ENCODE measurements around the gene PCDH19.
"Not testable (repeated sequence)": the region's sequence is repeated elsewhere in the genome, so short reads cannot be mapped to it uniquely, and the experiment has no call there.

PCDH19 gene

DNA sequence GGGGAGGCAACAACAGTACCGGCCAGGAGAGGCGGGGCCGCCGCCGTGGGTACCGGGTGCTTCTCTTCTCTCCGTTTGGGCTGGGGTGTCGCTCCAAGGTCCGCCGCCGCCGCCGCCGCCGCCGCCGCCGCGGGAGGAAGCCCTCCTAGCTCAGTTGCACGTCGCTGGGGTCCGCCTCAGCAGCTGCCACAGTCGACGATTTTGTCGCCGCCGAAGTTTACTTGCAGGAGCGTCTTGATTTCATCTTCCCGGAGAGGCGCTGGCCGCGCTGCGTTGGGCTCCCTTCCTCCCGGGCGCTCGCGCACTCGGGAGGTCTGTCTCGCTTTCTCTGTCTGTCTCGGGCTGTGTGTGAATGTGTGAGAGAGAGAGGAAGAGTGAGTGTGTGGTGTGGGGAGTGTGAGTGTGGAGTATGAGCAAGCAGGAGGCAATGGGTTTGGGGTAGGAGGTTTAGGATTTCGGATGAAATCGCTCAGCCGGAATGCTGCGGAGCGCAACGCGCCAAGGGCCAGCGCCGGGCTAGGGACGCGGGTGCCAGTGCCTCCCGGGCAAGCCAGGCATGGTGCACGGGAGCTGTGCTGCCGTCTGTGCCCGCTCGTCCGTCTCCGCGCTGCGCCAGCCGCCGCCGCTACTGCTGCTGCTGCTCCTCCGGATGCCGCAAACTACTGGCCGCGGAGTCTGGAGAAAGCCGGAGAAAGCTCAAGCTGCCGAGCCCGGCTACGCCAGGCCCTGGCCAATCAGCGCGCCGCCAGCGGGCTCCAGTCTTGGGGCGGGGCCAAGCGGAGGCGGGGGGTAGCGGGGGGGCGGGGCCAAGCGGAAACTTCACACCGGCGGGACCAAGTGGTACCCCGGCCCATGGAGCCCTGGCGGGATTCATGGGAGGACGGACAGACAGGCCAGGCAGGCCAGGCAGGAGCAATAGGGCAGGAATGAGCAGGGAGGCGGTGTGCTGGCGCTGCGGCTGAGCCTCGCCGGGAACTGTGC is at the start of gene PCDH19:
Gene PCDH19, minus strand, starts transcription at position 664 of the 981 bp plus-strand sequence. CDS start 1,676 bp downstream, outside the sequence.
- DNase-seq (ENCODE audit: insufficient read length, low spot score) (no peak), FAIRE-seq (no peak)
- TF ChIP-seq POLR2A (IDR thresholded peaks at IDR 0.05; ENCODE audit: low read depth, low read length) = 0 out of 2 replicates have a peak, but pooled peaks have one; percentile 20

- DNase-seq (ENCODE audit: insufficient read length, low spot score) (no peak), FAIRE-seq (no peak)
- TF ChIP-seq POLR2A (IDR thresholded peaks at IDR 0.05; ENCODE audit: low read depth, low read length) = no peak
These were observed 39.9 kb upstream of the PCDH19 start for GRCh38 chrX:100449696-100450608.

- FAIRE-seq = no peak
- TF ChIP-seq POLR2A (IDR thresholded peaks at IDR 0.05; ENCODE audit: low read depth, low read length) = no peak
- DNase-seq (ENCODE audit: insufficient read length, low spot score) = peak; percentile 26
These were observed 37.8 kb upstream of the PCDH19 start for GRCh38 chrX:100447655-100448397.

DNA sequence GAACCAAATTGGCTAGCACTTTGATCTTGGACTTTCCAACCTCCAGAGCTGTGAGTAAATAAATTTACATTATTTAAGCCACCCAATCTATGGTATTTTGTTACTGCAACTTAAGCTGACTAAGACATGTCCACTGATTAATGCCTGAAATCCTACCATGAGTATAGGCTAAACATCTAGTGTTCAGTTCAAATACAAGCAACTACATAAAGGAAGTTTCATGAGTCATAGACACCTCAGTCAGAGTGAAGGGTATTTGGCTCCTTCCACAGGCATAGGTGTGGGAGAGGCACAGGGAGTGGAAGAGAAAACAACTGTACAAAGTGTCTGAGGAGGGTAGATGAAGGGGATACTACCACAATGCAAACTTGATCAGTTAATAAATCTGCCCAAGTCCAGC is 35.5 kb upstream of the PCDH19 start:
- no peak for TF ChIP-seq POLR2A (IDR thresholded peaks at IDR 0.05; ENCODE audit: low read depth, low read length)
- FAIRE-seq (no peak), DNase-seq (ENCODE audit: insufficient read length, low spot score) (no peak)

- not testable (repeated sequence) for FAIRE-seq; DNase-seq (ENCODE audit: insufficient read length, low spot score)
These were observed 31.2 kb upstream of the PCDH19 start for GRCh38 chrX:100441321-100441720.

DNA sequence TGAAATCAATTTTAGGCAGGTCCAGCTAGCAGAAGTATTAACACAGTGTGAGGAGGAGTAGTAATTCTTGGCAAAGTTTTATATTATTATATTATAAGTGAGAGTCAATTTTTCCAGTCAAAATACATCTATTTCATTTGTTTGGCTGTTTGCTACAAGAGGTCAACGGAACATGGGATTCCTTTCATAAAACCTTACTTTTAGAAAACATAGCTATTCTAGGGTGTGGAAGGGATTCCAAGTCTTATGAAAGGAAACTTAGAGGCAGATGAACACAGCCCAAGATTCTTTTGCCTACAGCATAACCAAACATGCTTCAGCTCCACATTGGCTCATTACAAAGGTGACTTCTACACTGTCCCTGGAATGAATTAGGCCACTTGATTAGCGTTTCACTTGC is 29.9 kb upstream of the PCDH19 start:
- FAIRE-seq = no peak
- DNase-seq (ENCODE audit: insufficient read length, low spot score) = no peak
- no peak for TF ChIP-seq POLR2A (IDR thresholded peaks at IDR 0.05; ENCODE audit: low read depth, low read length)

- FAIRE-seq = no peak
- no peak for DNase-seq (ENCODE audit: insufficient read length, low spot score)
- TF ChIP-seq POLR2A (IDR thresholded peaks at IDR 0.05; ENCODE audit: low read depth, low read length) = no peak
These were observed 25.7 kb upstream of the PCDH19 start for GRCh38 chrX:100435726-100436125.

DNA sequence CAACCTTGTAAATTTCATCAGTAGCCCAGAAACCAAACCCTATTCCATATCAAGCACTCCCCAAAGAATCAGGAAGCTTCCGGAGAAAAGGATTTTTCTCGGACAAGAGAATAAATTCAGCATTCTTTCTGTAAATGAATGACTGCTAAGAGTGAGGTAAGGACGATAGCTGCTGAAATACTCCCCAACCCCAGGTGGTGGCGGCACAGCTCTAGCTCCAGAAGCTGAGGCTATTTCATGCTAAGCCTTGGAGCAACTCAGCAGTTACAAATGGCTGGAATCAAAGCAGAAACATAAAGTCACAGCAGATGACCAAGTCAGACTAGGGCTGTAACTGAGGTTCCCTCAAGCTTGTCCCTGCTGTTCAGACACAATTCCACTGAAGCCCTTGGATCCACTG is 13.9 kb upstream of the PCDH19 start:
- FAIRE-seq (no peak), DNase-seq (ENCODE audit: insufficient read length, low spot score) (no peak)
- no peak for TF ChIP-seq POLR2A (IDR thresholded peaks at IDR 0.05; ENCODE audit: low read depth, low read length)

DNA sequence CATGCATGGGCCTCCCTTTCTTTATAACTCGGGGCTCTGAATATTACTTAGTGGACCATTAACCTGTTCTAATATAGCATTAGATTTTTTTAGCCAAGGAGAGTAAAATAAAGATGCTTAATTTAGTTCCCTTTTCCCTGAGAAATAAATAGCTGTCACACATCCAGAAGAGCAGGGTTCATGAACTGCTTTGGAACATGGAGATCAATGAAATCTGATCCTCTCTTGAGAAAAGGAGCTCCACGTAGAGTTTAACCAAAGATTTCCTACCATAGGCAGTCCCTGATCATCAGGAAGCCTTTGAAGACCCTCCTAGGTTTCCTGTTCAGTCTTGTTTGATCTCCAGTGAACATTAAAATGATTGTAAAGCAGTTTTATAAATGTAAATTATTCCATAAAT is 8.5 kb upstream of the PCDH19 start:
- no peak for TF ChIP-seq POLR2A (IDR thresholded peaks at IDR 0.05; ENCODE audit: low read depth, low read length)
- DNase-seq (ENCODE audit: insufficient read length, low spot score) (no peak), FAIRE-seq (no peak)

- TF ChIP-seq POLR2A (IDR thresholded peaks at IDR 0.05; ENCODE audit: low read depth, low read length) = no peak
- no peak for FAIRE-seq
- no peak for DNase-seq (ENCODE audit: insufficient read length, low spot score)
These were observed 7.6 kb upstream of the PCDH19 start for GRCh38 chrX:100417681-100418080.

GRCh38 chrX:100413229-100413628 is 3.2 kb upstream of the PCDH19 start:
- DNase-seq (ENCODE audit: insufficient read length, low spot score) = peak; percentile 35
- TF ChIP-seq POLR2A (IDR thresholded peaks at IDR 0.05; ENCODE audit: low read depth, low read length) = no peak
- FAIRE-seq = no peak

- no peak for FAIRE-seq
- no peak for DNase-seq (ENCODE audit: insufficient read length, low spot score)
- TF ChIP-seq POLR2A (IDR thresholded peaks at IDR 0.05; ENCODE audit: low read depth, low read length) = no peak
These were observed 2.0 kb upstream of the PCDH19 start for GRCh38 chrX:100411802-100412715.
